ENCODE data around the gene CLIC5.

DNA sequence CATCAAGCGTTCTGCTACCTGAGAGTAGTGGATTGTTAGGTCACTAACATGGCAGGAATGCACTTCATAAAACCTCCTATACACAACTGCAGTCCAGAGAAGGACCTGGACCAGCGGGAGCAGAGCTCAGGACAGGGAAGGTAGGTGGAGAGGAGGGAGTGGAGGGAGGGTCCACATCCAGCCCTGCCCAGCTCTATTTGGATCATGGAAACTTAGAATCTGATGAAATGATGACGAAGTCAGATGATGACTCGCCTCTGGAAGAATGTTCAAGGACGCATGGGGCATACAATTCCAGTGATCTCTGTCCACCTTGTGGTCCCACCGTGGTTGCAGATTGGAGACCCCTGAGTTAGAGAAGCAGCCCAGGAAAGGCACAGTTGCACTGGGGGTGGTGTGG is 68.8 kb downstream of the CLIC5 start:
- TF ChIP-seq POLR2AphosphoS5 (IDR thresholded peaks at IDR 0.05) (no peak), CTCF (IDR thresholded peaks at IDR 0.05) (no peak)
